ES-I3 (cell line): ENCODE results near the gene GPR148.

Source experiments
- H3K36me3 ChIP-seq: 2 replicates; pipeline ENCODE4 v1.6.1; 2013; ENCODE audit warnings: mild to moderate bottlenecking, low read length, control low read depth, moderate library complexity; ENCODE audit not compliant: insufficient read depth
- H3K4me1 ChIP-seq: 2 replicates; pipeline ENCODE4 v1.6.1; 2013; ENCODE audit warnings: mild to moderate bottlenecking, control low read depth, low read length; ENCODE audit not compliant: insufficient read depth
- H3K9ac ChIP-seq: 2 replicates; pipeline ENCODE4 v1.6.1; 2013; ENCODE audit warnings: low read depth, mild to moderate bottlenecking, low read length, moderate library complexity
- H3K9me3 ChIP-seq: 2 replicates; pipeline ENCODE4 v1.6.1; 2013; ENCODE audit warnings: mild to moderate bottlenecking, low read length, moderate library complexity; ENCODE audit not compliant: control insufficient read depth, insufficient read depth

Gene GPR148

DNA sequence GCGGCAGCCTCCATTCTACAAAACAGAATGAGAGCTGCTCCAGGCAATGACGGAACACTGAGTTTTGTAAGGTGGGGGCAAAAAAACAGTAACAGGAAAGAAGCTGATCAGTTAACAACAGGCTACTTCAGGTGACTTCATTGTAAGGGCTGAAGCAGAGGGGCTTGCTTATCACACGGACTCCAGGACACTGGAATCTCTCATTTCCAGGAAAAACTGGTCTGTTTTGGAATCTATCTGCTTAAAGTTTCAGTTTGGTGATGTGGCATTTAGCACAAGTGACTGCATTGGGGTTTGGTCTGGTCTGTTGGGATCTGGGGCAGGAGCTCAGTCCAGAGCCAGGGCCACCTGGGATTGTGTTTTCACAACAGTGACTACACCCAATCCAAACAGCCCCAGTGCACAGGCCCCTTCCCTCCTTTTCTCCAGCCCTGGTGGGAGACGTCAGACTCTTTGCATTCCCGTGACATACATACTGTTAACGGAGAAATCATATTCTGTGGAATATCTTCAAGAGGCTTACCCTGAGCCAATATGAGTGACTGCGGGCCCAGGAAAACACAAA lies 40.6 kb downstream of the GPR148 start:
- Histone ChIP-seq H3K9ac (no peak overlapping the region), H3K9me3 (no peaks in the 10 kb centered on the region), H3K4me1 (no peaks in the 10 kb centered on the region; the same call in 1 of the 2 replicates), H3K36me3 (no peaks in the 10 kb centered on the region)

DNA sequence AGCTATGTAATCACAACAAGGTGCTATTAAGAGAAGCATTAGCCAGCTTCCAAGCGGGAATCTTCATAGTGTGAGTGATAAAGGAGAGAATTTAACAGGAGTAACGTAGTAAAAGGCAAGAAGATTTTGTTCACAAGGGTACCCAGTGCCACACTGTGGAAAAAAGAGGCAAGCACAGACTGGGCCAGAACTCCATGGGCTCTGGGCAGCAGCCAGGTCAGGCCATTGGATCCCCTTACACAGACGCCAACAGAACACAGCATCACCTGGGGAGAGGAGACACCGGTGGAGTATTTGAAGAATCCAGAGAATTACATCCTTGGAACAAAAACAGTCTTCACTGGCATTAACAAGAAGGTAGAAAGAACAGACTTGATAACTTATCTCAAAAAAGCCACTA lies 47.7 kb downstream of the GPR148 start:
- Histone ChIP-seq H3K9ac (no peak overlapping the region), H3K4me1 (no peaks in the 10 kb centered on the region), H3K36me3 (no peaks in the 10 kb centered on the region), H3K9me3 (no peaks in the 10 kb centered on the region)

DNA sequence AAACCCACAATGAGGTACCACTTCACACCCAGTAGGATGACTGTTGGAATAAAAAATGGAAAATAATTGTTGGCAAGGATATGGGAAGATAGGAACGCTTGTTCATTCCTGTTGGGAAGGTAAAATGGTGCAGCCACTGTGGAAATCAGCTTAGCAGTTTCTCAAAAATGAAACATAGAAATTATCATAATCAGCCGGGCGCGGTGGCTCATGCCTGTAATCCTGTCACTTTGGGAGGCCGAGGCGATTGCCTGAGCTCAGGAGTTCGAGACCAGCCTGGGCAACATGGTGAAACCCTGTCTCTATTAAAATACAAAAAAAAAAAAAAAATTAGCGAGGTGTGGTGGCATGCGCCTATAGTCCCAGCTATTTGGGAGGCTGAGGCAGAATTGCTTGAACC lies 49.9 kb downstream of the GPR148 start:
- no peaks in the 10 kb centered on the region for H3K4me1 ChIP-seq
- no peak overlapping the region for H3K9ac ChIP-seq
- no peaks in the 10 kb centered on the region for H3K36me3 ChIP-seq

More for the DNA sequence above, 49.9 kb downstream of the GPR148 start:
- H3K9me3 ChIP-seq, result no peaks in the 10 kb centered on the region
